ENCODE data around the gene PPIE. TPM values are rescaled to one million over a fixed set of nuclear protein-coding genes. Genes with fewer than 3 reads are reported as not detected.
A peak's percentile ranks its signal among the peaks of the same experiment; 100 is the strongest.

The PPIE gene
- total and polyA plus RNA-seq, 10 donors: 32.1 to 53.2 (median 41.1) TPM

DNA sequence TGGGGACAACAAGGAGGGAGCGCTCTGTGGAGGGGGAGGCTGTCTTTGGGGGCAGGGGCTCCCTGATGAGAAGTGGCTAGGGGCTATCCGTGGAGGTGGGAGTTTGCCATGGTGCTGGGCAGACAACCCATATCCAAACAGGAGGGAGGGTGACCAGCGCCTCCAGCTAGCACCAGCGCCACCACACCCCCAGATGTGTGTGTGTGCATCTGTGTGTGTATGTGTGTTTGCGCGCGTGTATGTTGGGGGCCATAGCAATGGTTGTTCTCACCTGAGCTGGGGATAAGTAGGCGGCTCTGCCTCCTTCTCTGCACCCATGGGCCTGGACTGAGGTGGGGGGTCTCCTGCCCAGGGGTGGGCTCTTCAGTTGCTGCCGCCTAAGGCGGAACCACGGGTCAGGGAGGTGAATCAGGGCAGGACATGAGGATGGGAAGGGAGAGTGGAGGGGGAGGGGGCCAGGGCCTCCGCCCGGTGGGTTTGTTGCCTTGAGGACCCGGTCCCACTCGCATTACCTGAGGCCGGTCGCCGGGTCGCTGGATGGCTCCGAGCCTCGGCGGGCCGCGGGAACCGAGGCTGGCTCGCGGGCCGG, 47.8 kb upstream of the PPIE start:
- TF ChIP-seq POLR2AphosphoS5 (IDR thresholded peaks at IDR 0.05) (no peak), POLR2A (IDR thresholded peaks at IDR 0.05) (no peak)
- TF ChIP-seq, protein P1, sequence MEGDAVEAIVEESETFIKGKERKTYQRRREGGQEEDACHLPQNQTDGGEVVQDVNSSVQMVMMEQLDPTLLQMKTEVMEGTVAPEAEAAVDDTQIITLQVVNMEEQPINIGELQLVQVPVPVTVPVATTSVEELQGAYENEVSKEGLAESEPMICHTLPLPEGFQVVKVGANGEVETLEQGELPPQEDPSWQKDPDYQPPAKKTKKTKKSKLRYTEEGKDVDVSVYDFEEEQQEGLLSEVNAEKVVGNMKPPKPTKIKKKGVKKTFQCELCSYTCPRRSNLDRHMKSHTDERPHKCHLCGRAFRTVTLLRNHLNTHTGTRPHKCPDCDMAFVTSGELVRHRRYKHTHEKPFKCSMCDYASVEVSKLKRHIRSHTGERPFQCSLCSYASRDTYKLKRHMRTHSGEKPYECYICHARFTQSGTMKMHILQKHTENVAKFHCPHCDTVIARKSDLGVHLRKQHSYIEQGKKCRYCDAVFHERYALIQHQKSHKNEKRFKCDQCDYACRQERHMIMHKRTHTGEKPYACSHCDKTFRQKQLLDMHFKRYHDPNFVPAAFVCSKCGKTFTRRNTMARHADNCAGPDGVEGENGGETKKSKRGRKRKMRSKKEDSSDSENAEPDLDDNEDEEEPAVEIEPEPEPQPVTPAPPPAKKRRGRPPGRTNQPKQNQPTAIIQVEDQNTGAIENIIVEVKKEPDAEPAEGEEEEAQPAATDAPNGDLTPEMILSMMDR (IDR thresholded peaks at IDR 0.05 in 8 of 11, conservative IDR thresholded peaks at IDR 0.05 in 3 of 11): no peak
- no peaks in the 10 kb centered on the region for H3K9me3 ChIP-seq
- 13 to 25% (median 17%) methylated on average over 11 to 28 of the region's 28 CpGs for WGBS, 5 donors
- no peak for DNase-seq
- no peaks in the 10 kb centered on the region for H3K36me3 ChIP-seq
- peak overlapping the region; percentile 5 to 77 (median 39) for H3K4me3 ChIP-seq
- H3K4me1 ChIP-seq: peaks cover 16 to 25% (median 21%) of the 10 kb centered on the region in 6 donors
- peak overlapping the region in 1 of 8 donors; percentile 21 for H3K27ac ChIP-seq
- intact Hi-C loops (cut with DNase I; ENCODE audit: low total_unique reads): no loop called here
- H3K27me3 ChIP-seq (replicated peaks in 1 of 7): peaks cover 0 to 94% (median 50%) of the 10 kb centered on the region in 7 donors

DNA sequence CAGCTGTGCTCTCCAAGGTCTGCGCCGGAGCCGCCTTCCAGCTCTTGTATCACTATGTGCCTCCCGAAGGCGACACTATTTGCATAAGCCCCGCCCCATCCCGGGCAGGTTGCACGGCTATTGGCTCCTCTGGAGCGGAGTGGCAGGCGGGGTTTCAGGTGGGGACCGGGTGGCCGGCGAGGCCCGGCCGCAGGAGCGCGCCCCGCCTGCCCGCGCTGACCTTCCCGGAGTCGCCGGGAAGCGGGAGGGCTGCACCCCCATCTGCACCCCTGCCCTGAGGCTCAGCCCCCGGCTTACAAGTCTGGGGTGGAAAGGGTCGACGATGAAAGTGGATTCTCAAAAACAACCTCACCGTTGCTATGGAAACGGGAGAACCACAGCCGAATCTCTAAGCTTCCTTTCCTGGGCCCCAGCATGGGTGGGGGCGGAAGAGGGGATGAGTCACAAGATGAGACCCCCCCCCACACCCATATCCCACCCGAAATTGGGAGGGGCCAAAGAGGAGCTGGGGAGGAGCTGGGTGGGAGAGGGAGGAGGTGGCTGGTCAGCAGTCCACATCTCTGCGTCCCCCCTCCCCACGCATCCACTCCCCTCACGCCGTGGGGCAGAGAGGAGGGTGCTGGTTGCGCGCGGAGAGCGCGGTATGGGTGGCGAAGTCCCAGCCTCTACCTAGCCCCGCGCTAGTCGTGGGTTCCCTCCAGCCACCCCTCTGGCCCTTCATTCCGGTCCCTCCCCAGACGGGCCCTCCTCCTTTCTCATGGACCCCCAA, 47.1 kb upstream of the PPIE start, which contains the start of gene HPCAL4:
TSS of gene HPCAL4 (minus strand) at position 51 of the 769 bp plus-strand sequence. CDS start 6,830 bp downstream, outside the sequence.
- WGBS, 5 donors: 3 to 10% (median 7%) methylated on average over 18 to 47 of the region's 47 CpGs
- intact Hi-C loops (cut with DNase I; ENCODE audit: low total_unique reads): no loop called here
- no peak for TF ChIP-seq POLR2A (IDR thresholded peaks at IDR 0.05)
- TF ChIP-seq POLR2AphosphoS5 (IDR thresholded peaks at IDR 0.05): peak in 2 of 3 donors; percentile 43 to 64
- TF ChIP-seq, protein P1 (IDR thresholded peaks at IDR 0.05 in 8 of 11, conservative IDR thresholded peaks at IDR 0.05 in 3 of 11): no peak

DNA sequence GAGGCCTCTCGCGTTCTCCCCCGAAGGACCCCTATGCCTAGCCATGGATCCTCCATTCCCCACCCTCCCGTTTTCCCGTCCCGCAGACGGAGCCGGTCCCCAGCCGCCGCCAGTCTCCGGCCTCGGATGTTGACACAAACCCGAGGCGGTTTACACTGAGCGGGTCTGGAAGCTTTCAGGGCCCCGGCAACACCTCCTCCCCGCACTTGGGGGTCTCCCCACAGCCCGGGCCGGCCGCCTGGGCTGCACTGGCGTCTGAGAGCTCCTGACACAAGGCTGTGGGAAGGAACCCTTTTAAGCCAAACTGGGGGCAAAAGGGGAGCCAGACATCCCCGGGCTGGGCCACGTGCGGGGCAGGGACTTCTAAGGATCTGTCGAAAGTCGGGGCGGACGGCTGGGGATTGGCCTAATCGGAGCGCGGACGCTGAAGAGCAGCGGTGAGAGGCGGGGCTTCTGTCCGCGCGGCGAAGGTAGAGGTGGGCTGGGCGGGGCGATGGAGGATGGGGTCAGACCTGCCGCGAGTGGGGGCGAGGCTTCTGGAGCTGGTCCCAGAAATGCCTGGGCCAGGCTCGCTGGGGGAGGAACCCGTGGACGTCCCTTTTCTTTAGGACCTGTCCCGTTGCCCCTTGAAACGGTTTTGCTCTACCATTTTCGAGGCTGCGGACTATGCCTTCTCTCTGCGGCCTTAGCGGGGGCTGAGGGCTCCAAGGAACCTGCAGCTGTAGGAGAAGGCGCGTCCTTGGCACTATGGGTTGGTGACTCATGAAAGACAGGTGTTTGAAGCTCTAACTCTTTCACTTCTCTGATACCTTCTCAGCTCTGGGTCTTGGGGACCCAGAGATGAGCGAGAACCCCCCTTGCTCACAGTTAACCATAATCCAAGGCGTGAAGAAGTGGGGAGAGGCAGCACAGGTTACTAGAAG, 46.3 kb upstream of the PPIE start:
- Histone ChIP-seq H3K27me3 (replicated peaks in 1 of 7) (peaks cover 0 to 91% (median 50%) of the 10 kb centered on the region in 7 donors), H3K9me3 (no peaks in the 10 kb centered on the region), H3K36me3 (no peaks in the 10 kb centered on the region), H3K27ac (no peak overlapping the region), H3K4me3 (peak overlapping the region; percentile 5 to 77 (median 39)), H3K4me1 (peaks cover 16 to 25% (median 21%) of the 10 kb centered on the region in 6 donors)
- DNase-seq: no peak
- 9 to 21% (median 11%) methylated on average over 51 to 56 of the region's 56 CpGs for WGBS, 5 donors
- TF ChIP-seq POLR2A (IDR thresholded peaks at IDR 0.05): no peak
- TF ChIP-seq POLR2AphosphoS5 (IDR thresholded peaks at IDR 0.05): no peak
- TF ChIP-seq, protein P1 (IDR thresholded peaks at IDR 0.05 in 8 of 11, conservative IDR thresholded peaks at IDR 0.05 in 3 of 11): no peak
- intact Hi-C loops (cut with DNase I; ENCODE audit: low total_unique reads): no loop called here

More for the DNA sequence above, 47.1 kb upstream of the PPIE start, which contains the start of gene HPCAL4:
- Histone ChIP-seq H3K4me3 (peak within 1 kb of the TSS; percentile 5 to 77 (median 39)), H3K27me3 (replicated peaks in 1 of 7) (peaks cover 0 to 93% (median 50%) of the 10 kb centered on the region in 7 donors), H3K36me3 (no peaks in the 10 kb centered on the region), H3K9me3 (no peaks in the 10 kb centered on the region), H3K4me1 (peaks cover 16 to 25% (median 21%) of the 10 kb centered on the region in 6 donors), H3K27ac (peak within 1 kb of the TSS in 1 of 8 donors; percentile 21)
- DNase-seq: peak; percentile 94

All from spleen (tissue), 11 donors.